NCI-H128 (cell line): ENCODE data around the gene TXNRD1.

Experiments
- DNase-seq: peaks from one replicate; lab custom pipeline; 2025; ENCODE audit not compliant: unreplicated experiment; lab: John Stamatoyannopoulos, UW

Gene TXNRD1

DNA sequence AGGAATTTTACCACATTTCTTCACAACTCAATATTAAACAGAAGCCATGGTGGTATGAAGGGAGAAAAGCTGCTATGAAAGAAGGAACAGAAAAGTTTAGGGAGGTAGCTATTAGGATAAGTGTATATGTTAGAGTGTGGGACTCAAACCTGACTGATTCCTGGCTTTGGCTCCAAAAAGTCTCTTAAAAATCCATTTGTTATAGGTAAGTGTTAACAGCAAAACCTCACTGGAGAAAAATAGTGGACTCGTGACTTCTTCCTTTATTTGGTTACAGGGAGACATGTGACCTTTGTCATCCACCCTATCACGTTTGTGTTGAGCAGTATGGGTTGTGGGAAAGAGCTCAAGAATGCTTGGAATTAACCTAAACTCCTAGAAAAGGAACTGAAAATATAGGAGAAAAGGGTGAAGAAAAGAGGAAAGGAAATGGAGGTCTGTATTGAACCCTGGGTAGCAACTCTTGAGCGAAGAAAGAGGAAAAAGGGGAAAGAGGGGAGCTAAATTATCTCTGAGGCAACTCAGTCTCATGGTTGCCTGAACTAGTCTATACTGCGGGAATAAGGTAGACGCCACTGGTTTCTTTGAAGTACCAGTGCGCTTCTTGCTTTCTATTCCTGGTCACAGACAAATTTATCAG, 84.4 kb downstream of the TXNRD1 start:
- DNase-seq = no peak

DNA sequence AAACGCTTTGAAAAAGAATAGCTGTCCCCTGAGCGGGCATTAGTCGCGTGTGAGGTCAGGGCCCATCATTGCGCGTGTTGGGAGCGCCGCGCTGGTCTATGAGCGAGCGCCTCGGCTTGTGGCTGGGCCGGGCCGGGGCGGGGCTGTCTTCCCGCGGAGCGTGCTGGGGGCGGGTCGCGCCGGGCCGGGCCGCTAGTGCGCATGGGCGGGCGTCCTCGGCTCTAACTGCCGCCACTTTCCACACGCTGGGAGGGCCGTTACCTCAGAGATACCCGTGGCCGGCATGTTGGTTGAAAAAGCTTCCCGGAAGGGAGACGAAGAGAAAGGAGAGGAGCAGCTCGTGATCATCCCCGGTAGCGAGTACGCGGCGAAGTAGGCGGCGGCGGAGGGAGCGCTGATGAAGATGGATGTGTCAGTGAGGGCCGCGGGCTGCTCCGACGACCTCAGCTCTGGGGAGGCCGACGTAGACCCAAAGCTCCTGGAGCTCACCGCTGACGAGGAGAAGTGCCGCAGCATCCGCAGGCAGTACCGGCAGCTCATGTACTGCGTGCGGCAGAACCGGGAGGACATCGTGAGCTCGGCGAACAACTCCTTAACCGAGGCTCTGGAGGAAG, 88.1 kb downstream of the TXNRD1 start, which contains the start of gene EID3:
Gene EID3, plus strand, starts transcription at position 202 of the 614 bp plus-strand sequence. Its CDS starts 196 bp downstream, at position 398.
- DNase-seq = no peak

DNA sequence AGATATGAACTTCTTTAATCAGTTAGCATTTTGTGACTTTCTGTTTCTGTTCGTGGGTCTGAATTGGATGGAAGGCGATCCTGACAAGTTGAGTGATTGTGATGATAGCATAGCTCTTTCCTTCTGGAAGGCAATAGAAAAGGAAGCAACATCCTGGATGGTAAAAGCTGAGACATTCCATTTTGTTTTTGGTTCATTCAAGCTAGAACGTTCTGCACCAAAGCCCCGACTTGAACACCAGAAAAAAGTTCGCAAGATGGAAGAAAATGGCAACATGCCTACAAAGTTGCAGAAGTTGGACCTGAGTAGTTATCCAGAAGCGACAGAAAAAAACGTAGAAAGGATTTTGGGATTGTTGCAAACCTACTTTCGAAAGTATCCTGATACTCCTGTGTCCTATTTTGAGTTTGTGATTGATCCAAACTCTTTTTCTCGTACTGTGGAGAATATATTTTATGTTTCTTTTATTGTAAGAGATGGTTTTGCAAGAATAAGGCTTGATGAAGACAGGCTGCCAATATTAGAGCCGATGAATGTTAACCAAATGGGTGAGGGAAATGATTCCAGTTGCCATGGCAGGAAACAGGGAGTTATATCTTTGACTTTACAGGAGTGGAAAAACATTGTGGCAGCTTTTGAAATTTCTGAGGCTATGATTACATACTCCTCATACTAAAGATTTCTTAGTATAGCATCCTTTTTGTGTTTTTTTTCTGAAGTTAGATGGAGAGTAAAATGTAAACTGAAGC, 88.9 kb downstream of the TXNRD1 start:
- DNase-seq = no peak

DNA sequence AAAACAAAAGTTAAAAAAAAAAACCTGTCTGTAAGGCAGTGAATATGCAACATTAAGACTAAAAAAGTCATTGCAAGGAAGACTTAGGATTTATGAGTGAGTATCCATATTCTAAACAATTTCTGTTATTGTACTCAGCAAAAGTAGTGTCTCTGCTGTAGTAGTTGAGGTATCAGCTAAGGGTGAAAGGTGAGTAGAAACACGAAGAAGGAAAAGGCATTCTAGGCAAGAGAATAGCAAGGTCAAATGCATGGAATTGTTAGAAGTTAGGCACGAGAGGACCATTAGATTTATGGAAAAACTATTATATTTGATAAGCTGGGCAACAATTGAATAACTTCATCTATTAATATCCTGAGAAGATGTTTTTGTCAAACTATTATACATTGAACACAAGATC, 89.8 kb downstream of the TXNRD1 start:
- no peak for DNase-seq

DNA sequence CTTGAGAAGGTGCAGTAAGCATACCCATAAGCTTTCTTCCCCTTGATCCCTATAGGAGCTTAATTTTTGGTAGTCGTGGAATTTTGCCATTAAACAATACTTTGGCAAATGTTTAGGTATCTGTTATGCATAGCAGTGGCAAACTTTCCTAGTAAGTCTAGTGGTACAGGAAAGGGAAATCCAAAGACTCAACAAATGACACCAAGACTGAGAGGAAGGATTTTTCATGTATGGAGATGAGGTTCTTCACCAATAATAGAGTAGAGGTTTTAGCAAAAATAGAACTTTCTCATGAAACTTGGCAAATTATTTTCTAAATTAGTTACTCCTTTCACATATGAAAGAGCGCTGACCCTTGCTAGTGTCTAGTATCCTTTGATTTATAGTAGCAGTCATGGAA, 90.8 kb downstream of the TXNRD1 start:
- no peak for DNase-seq

DNA sequence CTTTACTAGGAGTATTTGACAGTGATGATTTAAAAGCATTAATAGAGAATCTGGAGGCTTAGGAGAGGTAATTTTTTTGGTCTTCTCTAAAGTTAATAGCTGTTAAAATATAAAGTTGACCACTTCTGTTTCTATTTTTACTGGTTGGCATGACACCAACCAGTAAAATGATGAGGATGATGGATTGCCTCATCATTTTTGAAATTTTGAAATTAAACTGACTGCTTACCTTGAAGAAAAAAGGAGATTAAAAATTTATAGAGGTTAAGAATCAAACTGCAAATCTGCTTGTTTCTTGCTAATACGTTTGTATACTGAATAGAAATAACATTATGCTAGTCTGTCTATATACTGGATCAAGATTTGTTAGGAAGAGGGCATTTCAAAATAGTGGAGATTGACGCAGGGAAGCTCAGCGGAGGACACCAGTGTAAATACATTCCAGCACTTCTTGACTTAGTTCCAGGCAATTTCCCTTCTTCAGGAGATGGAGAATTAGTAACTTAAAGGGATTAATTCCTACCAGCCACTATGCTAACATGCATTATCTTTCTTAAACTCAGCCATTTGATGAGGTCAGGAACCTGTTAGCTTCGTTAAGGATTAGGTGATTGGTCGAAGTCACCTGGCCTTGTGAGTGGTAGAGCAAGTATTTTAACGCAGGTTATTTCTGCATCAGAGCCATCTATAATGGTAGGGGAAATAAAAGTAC, 91.5 kb downstream of the TXNRD1 start:
- no peak for DNase-seq

DNA sequence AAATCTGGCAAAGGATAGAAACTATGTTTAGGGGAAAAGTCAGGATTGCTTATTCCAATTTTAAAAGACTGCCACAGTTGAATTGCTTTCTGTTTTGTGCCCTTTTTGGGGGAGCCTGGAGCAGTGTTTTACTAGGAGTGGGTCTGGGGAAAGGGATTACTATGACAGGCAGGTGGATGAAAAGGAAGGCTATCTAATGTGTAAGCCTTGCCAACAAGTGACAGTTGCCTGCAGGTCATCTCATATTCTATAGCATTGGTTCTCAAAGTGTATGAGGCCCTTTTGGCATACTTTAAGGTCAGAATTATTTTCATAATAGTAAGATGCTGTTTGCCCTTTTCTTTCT, 92.0 kb downstream of the TXNRD1 start:
- no peak for DNase-seq

DNA sequence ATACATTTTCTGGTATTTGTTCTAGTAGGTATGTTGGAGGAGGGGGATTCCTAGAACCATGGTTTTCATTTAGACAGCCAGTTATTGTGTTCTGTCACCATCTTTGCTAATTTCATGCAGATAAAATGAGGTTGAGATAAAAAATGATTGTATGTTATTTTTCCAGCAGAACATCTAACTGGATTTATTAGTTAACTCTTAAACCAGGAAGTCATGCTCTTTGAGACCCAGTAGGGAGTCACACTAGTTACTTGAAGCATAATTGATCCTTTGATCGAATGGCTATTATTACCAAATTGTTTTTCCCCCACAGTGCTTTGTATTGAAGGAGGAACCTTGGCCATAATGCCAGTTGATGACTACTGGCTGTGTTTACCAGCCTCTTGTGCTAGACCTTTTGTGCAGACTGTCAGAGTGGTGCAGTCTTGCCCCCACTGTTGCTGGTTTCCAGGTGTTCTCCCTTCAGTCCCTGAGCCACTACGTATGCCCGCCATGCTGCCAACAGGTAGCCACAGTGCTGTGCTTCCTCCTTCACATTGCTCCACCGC, 93.9 kb downstream of the TXNRD1 start:
- DNase-seq = no peak

DNA sequence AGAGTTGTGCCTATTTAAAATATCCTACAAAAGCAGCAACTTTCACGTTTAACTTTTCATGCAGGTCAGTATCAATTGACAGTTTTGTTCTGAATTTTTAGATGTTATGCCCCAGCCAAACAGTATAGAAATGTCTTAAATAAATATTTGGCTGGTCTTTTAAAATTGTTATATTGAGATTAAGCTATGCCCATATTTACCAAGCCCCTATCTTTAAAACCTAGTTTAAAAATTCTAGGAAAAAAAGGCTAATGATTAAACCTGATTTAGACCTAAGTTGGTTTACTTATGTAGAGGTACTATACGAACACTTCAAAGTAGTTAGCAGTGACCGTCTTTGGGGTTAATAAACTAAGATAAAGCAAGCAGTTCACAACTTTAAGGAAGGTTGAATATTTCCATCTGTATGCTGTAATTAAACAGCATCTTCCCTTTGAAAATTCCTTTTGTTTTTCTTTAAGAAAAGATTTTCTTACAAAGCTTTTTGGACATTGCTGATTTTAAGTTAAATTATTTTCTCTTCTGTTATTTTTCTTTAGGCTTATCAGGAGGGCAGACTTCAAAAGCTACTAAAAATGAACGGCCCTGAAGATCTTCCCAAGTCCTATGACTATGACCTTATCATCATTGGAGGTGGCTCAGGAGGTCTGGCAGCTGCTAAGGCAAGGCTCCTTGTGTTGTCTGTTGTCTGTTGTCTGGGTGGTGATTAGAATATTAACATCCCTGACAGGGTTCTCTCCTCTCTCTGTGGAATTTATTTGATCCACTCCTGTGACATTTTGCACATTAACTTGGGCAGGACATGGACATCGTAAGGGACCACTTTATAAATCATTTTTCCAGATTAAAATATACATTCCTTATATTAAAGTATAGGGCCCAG, 95.4 kb downstream of the TXNRD1 start:
- no peak for DNase-seq

DNA sequence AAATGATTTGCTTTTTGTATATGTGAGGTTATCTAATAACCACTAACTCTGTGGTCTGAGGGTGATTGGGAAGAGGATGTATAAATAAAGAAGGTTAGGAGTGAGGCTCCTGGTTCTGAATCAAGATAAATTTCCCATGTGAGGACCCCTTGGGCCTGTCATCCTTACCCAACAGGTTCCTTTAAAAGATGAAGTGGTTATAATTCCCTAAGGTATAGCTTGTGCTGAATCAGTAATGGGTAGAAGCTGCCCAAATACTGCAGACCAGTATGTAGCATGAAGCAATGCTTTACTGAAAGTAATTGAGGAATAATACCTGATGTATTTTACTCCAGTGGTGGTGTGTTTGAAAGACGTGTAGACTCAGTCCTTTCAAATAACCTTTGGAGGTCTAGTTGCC, 96.6 kb downstream of the TXNRD1 start:
- DNase-seq = no peak

DNA sequence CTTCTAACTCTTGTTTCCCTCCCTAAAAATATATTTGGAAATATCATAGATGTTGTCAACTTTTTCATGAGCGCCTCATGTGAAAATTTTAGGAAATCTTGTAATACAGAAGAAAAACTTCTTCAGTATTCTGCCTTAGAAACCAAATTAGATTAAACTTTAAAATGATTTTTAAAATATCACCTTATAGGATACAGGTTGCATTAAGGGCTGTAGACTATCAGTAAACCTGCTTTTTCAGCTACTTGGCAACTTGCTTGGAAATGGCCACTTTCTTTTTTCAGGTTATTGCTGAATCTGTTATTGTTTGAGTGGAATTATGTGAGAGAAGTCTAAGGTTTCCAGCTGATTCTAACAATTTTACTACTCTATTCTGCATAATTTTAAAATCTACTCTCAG, 97.1 kb downstream of the TXNRD1 start:
- no peak for DNase-seq

DNA sequence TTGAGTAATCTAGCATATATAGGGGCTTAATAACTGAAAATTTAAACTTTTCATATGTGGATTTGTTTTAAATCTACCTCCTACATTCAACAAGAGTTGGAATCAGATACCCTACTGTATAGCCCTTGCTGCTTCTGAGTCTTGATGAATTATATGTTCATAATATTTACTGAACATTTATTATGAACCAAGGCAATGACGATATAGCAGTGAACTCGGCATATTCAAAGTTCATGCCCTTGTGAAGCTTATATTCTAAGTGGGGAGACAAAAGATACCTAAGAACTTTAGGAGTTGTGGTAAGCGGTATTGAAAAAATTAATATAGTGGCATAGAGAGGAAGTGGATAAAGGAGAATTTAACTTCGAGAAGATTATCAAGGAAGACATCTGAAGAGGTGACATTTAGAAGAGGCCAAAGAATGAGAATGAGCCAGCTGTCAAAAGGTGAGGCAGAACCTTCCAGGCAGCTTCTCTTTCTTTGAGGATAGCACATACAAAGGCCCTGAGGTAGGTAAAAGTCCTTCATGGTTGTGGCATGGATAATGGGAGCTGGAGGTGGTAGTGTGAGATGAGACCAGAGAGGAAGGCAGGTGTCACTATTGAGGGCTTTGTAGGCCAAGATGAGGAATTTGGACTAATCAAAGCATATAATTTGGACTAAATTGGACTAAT, 98.1 kb downstream of the TXNRD1 start:
- DNase-seq = no peak

DNA sequence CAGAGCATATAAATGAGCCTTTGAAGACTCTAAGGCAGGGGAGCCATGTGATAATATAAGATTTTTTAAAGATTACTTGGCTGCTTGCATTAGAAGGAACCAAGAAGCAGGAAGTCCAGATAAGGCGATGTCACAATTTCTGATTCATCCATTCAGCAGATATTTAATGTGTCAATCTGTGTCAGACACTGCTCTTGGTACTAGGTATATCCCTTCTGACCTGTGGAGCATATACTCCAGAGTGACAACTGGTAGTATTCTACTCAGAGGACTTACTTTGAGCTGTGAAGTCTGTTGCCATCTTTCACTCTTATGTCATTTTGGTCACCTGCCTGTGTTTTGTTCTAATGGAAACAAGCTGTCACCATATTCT, 98.6 kb downstream of the TXNRD1 start:
- DNase-seq = no peak

DNA sequence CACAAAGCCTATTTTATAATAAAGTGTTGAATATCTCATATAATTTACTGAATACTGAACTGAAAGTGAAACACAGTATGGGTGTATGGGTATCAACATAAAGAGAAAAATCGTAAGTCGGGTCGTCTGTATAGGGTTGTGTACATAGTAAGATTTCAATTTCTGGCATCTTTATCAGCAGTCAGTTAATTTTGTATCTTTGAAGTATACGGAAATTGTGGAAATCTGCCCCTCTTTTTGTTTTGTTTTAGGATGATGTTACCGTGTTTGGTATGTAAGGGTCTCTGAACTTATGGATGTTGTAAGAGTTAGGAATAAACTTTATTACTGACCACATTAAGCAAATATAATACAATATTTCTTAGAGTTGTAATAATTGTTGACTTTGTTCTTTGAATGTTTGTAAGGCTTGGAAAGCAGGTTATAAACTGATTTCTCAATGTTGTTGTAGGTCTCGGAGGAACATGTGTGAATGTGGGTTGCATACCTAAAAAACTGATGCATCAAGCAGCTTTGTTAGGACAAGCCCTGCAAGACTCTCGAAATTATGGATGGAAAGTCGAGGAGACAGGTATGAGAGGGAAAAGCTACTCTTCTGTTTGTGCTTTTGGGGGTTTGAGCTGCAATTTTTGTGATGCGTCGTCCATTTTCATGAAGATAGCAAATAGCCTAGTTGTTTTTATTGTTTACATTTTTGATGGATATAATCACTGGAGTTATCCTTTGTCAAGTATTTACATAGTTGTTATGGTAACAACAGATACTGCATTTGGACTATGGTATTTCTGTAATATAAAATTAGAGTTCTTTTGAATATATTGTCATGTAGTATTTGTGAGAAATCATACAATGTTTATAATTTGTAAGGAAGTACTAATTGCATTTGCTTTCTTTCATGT, 100.0 kb downstream of the TXNRD1 start:
- DNase-seq = no peak

DNA sequence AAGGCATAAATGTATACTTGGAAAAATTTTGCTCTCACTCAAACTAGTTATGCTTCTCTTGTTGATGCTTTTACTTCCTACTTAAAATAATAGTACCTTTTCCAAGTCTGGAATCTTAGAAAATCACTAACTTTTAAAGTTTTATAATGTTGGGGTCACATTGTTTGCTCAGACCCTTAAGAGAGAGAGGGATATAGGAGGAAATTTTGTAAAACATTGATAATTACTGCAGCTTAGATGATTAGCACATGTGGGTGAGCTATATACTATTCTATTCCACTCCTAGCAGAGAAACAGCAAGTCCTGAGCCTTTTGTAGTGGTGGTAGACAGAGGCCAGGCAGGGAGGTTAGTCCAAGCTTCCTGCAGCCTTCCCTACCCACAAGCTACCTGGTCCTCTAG, 101.4 kb downstream of the TXNRD1 start:
- no peak for DNase-seq

DNA sequence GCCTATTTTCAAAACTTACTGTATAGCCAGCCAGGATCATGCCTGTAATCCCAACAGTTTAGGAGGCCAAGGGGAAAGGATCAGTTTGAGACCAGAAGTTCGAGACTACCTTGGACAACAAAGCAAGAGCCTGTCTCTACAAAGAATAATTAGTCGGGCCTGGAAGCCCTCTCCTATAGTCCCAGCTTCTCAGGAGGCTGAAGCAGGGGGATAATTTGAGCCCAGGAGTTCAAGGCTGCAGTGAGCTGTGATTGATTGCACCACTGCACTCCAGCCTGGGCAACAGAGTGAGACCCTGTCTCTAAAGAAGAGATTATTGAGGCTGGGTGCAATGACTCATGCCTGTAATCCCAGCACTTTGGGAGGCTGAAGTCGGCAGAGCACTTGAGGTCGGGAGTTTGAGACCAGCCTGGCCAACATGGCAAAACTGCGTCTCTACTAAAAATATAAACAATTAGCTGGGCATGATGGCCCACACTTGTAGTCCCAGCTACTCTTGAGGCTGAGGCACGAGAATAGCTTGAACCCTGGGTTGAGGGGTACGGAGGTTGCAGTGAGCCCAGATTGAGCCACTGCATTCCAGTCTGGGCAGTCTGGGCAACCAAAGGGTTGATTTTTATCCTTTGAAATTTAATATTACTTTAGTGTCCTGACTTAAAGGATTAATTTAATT, 102.1 kb downstream of the TXNRD1 start:
- no peak for DNase-seq

DNA sequence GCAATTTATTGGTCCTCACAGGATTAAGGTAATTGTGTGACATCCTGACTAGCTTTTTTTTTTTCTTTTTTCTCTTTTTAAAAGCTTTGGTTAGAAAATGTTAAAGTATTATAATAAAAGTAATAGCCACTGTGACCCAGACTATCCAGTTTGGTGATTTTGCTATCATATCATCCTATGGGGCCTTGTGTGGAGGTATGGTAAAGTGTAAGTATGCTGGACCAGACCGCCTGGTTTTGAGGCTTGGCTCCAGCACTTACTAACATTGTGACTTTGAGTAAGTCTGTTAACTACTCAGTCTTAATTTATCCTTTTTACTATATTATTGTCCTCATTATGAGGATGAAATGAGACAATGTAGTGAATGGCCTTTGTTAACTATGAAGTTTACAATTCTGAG, 103.4 kb downstream of the TXNRD1 start:
- DNase-seq = no peak

DNA sequence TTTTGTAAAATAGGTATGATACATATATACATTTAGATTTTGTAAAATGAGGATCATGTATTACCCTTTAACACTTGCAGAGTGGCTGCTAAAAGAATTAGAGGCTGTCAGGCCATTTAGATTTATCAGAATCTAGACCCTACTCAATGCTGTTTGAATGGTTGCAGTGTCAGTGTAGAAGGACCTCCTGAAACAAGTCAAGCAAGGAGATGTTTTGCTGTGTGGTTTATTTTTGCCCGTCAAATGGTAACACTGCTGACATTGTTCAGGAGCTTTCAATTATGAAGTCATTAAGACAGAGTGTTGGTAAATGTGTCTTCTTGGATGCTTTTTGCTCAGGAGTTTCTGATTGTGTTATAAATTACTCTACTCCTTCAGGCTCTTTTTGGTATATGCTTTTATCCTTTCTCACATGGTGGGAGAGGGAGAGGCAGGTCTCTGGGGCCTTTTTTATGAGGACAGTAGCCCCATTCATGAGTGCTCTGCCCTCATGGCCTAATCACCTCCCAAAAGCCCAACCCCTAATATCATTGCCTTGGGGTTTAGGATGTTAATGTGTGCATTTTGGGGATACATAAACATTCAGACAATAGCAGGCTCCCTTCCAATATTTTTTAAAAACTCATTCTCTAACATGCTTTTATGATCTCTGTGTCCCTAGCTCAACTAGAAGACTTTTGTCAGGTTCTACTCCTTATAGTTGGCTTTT, 104.5 kb downstream of the TXNRD1 start:
- no peak for DNase-seq
